SIG-M5 treated with dmso at 0.1 percent for 504 hours (cell line): ENCODE data around the gene MAP3K3.

ENCODE experiments used
- DNase-seq: peaks from one replicate; lab custom pipeline; 2025; ENCODE audit not compliant: unreplicated experiment; lab: John Stamatoyannopoulos, UW

The MAP3K3 gene

DNA sequence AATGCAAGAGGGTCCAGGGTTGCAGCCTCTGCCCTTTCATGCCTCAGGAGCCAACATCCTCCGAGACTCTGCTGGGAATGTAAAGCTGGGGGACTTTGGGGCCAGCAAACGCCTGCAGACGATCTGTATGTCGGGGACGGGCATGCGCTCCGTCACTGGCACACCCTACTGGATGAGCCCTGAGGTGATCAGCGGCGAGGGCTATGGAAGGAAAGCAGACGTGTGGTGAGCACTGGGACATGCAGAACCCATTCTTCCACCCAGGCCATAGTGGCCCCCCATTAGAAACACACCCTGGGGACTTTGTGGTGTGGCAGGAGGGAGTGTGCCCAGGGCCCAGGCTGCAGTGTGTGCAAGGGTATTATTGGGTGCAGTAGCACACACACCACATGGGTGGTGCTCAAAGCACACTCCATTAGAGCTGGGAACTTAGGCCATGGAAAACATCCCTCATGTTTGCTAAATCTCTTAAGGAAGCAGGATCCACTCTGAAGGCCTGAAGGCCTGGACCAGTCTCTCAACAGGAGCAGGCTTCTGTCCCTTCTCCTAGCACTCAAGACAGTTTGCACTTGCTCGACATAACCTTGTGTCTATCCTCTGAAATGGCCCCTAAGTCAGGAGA lies 70.1 kb downstream of the MAP3K3 start:
- peak; percentile 18 for DNase-seq

GRCh38 chr17:63693411-63694113 lies 71.3 kb downstream of the MAP3K3 start:
- DNase-seq: no peak

DNA sequence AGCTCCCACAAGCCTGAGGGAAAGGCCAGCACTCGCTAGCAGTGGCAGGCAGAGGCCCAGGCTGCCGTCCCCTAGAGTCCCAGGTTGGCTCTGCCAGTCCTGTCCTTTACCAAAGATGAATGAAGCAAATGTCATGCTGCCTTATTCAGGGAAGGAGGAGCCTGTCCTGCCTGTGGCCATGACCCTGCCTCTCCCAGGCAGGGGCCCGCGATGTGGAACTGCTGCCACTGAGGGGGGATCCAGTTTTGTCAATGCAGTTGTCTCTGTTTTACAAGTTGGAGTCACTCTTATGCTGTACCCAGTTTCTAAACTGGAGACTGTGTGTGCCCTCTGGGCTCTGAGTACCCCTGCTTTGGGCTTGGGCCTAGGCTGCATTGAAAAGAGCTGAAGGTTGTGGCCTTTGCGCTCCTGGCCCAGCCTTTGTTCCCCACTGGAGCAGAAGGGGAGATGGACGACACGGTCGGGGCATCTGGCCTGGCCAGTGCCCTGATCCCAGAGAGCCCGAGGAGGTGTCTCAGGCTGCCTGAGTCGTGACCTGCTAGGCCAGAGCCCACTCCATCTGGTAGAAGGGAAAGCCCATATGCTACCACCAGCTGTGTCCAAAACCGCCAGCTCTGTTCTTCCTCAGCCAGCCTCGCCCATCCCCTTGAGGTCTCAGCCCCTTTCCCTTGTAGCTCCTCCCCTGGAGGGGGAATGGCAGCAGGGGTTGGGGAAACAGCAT lies 72.2 kb downstream of the MAP3K3 start:
- DNase-seq: no peak

DNA sequence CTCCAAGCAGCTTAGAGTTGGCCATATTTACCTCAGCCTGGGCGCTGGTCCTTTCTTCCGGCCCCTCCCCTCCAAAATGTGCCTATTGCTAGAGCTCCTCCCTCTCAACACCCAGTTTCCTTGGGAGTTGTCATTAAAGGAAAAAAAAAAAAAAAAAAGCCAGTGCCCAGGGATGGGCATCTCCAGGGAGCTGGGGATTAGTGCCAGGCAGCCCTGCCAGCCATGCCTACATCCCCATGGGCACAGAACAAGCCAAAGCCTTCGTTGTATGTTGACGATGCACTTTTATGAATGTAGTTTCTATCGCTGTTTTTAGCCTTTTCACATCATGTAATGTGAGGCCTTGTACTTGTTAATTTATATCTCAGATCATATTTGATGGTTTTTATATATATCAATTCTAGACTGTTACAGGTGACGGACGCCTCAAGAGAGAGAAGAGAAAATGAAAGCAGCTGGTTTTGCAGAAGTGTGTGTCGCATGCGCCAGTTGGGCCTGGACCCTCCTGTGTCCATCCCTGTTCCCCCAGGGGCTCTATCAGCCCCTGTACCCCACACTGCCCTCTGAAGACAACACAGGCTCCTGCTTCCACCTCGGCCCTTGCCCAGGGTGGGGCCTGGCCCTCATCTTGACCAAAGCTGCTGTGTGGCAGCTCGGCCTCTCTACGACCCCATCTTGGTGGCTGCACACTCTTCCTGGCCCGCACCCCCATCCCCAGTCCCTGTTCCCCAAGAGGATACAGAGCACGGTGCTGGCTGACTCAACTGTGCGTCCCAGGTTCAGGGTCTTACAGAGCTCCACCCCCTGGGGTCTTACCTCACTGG lies 72.9 kb downstream of the MAP3K3 start:
- DNase-seq: no peak

DNA sequence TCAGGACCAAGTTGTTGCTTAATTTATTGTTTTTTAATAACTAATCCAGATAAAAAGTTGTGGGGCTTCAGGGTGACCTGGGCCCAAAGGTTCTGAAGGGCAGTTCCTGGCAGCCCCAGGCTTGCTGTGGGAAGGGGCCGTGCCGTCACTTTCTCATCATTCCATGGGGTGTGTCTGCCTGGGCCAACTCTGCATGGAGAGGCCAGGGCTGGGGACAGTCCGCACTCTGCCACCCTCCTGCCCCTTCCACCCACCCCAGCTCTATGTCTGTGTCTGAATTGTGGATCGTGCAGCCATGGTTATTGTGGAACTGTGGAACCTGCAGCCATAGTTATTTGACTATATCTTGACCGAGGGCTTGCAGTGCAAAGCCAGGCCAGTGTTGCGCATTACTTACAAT lies 73.7 kb downstream of the MAP3K3 start:
- DNase-seq: no peak

DNA sequence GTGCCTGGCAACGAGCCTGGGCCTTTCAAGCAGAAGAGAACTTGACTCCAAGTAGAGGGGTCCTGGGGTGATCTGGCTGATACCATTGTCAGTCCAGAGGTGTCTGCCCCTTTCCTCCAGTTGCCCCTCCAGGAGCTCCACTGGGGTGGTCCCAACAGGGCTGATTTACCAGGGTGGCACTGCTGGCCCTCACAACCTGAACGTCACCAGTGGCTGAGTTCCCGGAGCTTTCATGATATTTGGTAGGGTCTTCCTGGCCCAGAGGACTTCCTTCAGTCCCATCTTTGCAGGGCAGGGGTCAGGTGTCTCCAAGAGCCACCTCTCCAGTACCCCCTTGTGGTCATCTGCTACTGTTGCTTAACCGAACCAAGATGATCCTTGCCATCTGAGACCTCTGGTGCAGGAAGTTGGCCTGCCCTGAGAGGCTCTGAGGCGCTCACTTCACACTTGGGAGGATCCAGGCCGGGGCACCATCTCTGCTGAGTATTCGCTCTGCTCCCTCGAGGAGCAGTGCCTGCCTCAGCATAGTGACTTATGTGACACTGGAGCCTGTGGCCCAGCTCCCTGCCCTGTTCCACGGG lies 74.3 kb downstream of the MAP3K3 start:
- peak; percentile 54 for DNase-seq

- peak; percentile 95 for DNase-seq
These were observed 75.4 kb downstream of the MAP3K3 start for GRCh38 chr17:63697341-63698286.

DNA sequence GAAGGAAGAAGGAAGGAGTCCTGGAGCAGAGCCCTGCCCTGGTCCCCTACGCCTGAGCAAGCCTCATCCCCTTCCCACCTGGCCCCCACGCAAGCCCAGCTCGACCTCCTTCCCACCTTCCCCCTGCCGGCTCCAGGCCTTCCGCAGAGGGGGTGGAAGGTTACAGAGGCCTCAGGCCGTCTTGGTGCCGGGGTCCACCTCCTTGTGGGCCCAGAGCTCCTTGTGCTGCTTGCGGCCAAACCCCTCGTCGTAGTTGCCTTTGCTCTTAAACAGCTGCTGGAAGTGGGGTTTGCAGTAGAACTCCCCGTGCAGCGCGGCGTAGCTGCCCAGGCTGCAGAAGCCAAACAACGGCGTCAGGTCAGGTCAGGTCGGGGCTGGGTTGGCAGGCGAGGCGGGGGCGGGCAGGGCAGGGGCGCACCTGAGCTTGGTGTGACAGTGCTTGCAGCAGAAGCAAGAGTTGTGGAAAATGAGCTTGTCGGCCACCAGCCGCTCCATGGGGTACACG lies 76.2 kb downstream of the MAP3K3 start:
- DNase-seq: no peak

- DNase-seq: peak; percentile 92
These were observed 76.8 kb downstream of the MAP3K3 start for GRCh38 chr17:63698886-63699637.

DNA sequence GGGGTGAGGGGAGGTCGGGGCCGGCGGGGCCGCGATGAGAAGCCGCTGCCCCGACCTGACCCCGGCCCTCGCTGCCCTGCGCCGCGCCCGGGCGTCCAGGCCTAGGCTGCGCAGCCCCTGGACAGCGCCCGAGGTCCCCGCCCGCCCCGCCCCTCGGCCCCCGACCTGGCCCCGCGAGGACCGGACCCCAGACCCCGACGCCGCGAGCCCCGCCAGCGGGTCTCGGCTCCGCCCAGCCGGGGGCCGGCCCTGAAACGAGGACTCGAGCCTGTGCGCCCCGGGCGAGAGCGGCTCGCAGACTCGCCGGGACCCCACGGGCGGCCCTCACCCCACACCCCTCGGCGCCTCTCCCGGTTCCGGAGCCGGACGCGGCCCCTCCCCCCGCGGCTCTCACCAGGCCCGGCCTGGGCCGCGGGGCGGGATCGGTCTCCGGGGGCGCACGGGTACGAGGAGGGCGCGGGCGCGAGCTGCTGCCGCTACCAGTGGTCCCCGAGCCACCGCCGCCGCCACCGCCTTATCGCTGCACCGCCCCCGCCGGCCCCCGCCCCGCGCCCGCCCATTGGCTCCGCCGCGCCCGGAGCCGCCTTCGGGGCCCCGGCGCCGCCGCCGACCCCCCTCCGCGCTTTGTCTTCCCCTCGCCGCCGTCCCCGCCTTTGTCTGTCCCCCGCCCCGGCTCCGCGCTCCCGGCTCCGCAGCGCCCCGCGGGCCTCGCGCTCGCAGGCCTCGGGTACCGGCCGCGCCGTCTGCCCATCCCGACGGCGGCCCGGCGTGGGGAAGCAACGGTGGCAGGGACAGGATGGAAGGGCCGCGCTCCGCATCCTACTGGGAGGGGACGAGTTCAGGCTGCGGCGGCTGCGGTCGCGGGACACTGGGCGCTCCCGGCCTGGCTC lies 77.7 kb downstream of the MAP3K3 start, which contains the start of gene LIMD2:
Gene LIMD2, minus strand, starts transcription at position 488 of the 890 bp plus-strand sequence. CDS start 827 bp downstream, outside the sequence.
- DNase-seq: peak; percentile 55

GRCh38 chr17:63700528-63701455 lies 78.6 kb downstream of the MAP3K3 start:
- no peak for DNase-seq

DNA sequence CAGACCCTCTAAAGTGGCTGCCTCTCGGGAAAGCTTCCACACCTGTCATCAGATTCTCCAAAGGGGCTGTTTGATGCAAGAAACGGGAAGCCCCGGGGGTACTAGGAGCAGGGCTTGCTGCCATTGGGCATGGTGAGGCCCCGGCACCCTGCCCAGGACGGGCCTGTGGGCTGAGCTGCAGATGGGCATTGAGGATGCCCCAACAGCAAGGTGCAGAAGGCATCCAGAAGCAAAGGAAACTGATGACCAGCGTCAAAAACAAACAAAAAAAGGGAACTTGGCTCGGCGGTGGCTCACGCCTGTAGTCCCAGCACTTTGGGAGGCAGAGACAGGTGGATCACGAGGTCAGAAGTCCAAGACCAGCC lies 79.2 kb downstream of the MAP3K3 start:
- no peak for DNase-seq

- DNase-seq: no peak
These were observed 79.9 kb downstream of the MAP3K3 start for GRCh38 chr17:63701868-63702720.

GRCh38 chr17:63702721-63703015 lies 80.5 kb downstream of the MAP3K3 start:
- DNase-seq: no peak

DNA sequence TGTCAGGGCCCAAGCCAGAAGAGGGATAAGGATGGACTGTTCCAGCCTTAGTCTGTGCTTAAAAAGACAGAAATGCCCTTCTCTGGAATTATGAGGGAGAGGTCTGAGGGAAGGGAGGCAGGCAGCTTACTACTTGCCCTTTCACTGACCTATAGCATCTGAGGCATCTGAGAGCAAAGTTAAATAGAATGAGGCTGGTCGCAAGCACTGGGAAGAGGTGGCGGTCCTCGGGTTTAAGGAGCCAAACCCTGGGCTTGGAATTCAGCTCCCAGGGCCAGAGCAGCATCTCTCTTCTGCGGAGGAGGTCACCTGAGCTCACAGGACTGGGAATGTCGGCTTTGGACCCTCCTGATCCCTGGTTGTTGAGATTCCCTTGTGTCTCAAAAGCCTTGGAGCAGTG lies 80.8 kb downstream of the MAP3K3 start:
- no peak for DNase-seq
